GM12878 (cell line): Measurements from ENCODE around the gene CDKN2A. TPM values are rescaled to one million over a fixed set of nuclear protein-coding genes. Genes with fewer than 3 reads are reported as not detected.

Source experiments
- BCLAF1 ChIP-seq: fragments of 450-650 bp; IDR thresholded peaks from 2 replicates; pipeline ENCODE4 v1.6.1; 2017; ENCODE audit warnings: antibody characterized with exemption, mild to moderate bottlenecking, moderate library complexity
- CUX1 ChIP-seq: IDR thresholded peaks from 2 replicates; pipeline ENCODE4 v1.6.1; 2012; ENCODE audit warnings: improper control_type of control experiment, low read depth, low read length; ENCODE audit not compliant: insufficient replicate concordance
- MAX ChIP-seq: IDR thresholded peaks from 2 replicates; pipeline ENCODE4 v1.6.1; 2012; ENCODE audit warnings: low read depth, low read length, improper control_type of control experiment
- MLLT1 ChIP-seq: fragments of 450-650 bp; IDR thresholded peaks from 2 replicates; pipeline ENCODE4 v1.6.1; 2016; ENCODE audit warnings: mild to moderate bottlenecking
- NRF1 ChIP-seq: conservative IDR thresholded peaks from 2 replicates; pipeline ENCODE4 v1.6.1; 2011; ENCODE audit warnings: mild to moderate bottlenecking, low read depth, low read length, improper control_type of control experiment
- POLR2AphosphoS2 ChIP-seq: IDR thresholded peaks from 2 replicates; pipeline ENCODE4 v1.6.1; 2011; ENCODE audit warnings: low read depth, mild to moderate bottlenecking, low read length, improper control_type of control experiment, moderate library complexity
- SRF ChIP-seq, 2 experiments: IDR thresholded peaks; 2 replicates each; pipeline ENCODE4 v1.6.1; 2011; ENCODE audit warnings: low read depth in 2 of 2, low read length in 2 of 2, mild to moderate bottlenecking in 1 of 2, moderate library complexity in 1 of 2
- TARDBP ChIP-seq: IDR thresholded peaks from 2 replicates; pipeline ENCODE4 v1.6.1; 2016; ENCODE audit warnings: borderline replicate concordance
- polyA plus RNA-seq, 11 experiments: library from polyadenylated mRNA; depleted of rRNA in 4 of 11; unstranded in 6 of 11; stranded (reverse) in 5 of 11; fragments of >200 nt; fragmentation: Nextera tagmentation in 4 of 11; fragmentation: Illumina TruSeq in 1 of 11; extraction: Ambion mirVana in 4 of 11; extraction: Trizol in 1 of 11; gene quantifications; 1 replicate in 1 of 11; 2 replicates in 10 of 11; pipeline versions ENCODE4 v1.2.1 to v1.2.3, GENCODE V29; 2011 to 2016; ENCODE audit warnings: inconsistent platforms in 2 of 11, missing spikeins in 2 of 11, low read depth in 1 of 11
- total RNA-seq, 4 experiments: library from RNA; depleted of rRNA in 3 of 4; stranded (reverse); fragments of >200 nt in 3 of 4; fragmentation: Illumina TruSeq in 1 of 4; extraction: Trizol in 1 of 4; gene quantifications; 2 replicates each; pipeline versions ENCODE4 v1.2.1 to v1.2.3, GENCODE V29; 2013 to 2021

Gene CDKN2A
- total and polyA plus RNA-seq, 10 of the 15 experiments (the other 5 are each of a cell fraction or from before 2014, with no cell fraction given), result 0.84 to 41.2 (median 18.4) TPM

- TF ChIP-seq CUX1 (no peak), MAX (no peak), TARDBP (no peak), BCLAF1 (no peak), SRF (IDR thresholded peaks at IDR 0.05; ENCODE audit: low read depth in 2 of 2, low read length in 2 of 2) (no peak), MLLT1 (no peak), NRF1 (no peak), POLR2AphosphoS2 (no peak)
These were observed 45.1 kb upstream of the CDKN2A start (continued) for GRCh38 chr9:22039258-22039657.
